ENCODE measurements around the gene CD74.
A peak's percentile ranks its signal among the peaks of the same experiment; 100 is the strongest.
"Not testable (repeated sequence)": the region's sequence is repeated elsewhere in the genome, so short reads cannot be mapped to it uniquely, and the experiment has no call there.

The CD74 gene

DNA sequence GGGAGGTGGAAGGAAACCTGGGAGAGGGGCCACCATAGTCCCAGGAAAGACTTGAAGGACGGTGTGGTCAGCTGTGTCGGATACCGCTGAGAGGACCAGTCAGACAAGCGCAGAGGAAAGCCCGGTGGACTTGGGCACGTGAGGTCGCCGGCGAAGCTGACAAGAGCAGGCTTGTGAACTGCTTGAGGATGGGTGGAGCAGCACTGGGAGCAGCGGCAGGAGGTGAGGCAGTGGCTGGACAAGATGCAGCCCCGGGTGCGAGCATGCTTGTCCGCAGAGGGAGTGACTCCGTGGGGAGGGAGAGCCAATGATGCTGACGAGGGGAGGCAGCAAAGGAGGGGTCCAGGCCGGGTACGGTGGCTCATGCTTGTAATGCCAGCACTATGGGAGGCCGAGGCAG lies 18.3 kb upstream of the CD74 start:
- peaks cover 56% of the 10 kb centered on the region for H3K4me1 Mint-ChIP-seq (ENCODE audit: low read depth)
- intact Hi-C loops (cut with micrococcal nuclease) = no loop called here
- peaks cover 8% of the 10 kb centered on the region for H3K9me3 Mint-ChIP-seq
- H3K27me3 Mint-ChIP-seq = peaks cover 5% of the 10 kb centered on the region
- peaks cover 6% of the 10 kb centered on the region for H3K36me3 Mint-ChIP-seq (ENCODE audit: low read depth)
- no peak overlapping the region for H3K4me3 Mint-ChIP-seq
- peak overlapping the region; percentile 86 for H3K27ac Mint-ChIP-seq

GRCh38 chr5:150429410-150429873 lies 16.7 kb upstream of the CD74 start:
- intact Hi-C loops (cut with micrococcal nuclease) = no loop called here
- Mint-ChIP-seq H3K36me3 (ENCODE audit: low read depth) (peaks cover 6% of the 10 kb centered on the region), H3K9me3 (peaks cover 8% of the 10 kb centered on the region), H3K27ac (peak overlapping the region; percentile 86), H3K4me3 (peak overlapping the region; percentile 47), H3K27me3 (peaks cover 5% of the 10 kb centered on the region), H3K4me1 (ENCODE audit: low read depth) (peaks cover 53% of the 10 kb centered on the region)

GRCh38 chr5:150428978-150429377 lies 16.3 kb upstream of the CD74 start:
- peaks cover 53% of the 10 kb centered on the region for H3K4me1 Mint-ChIP-seq (ENCODE audit: low read depth)
- intact Hi-C loops (cut with micrococcal nuclease) = no loop called here
- peaks cover 5% of the 10 kb centered on the region for H3K27me3 Mint-ChIP-seq
- peak overlapping the region; percentile 86 for H3K27ac Mint-ChIP-seq
- peaks cover 6% of the 10 kb centered on the region for H3K36me3 Mint-ChIP-seq (ENCODE audit: low read depth)
- H3K9me3 Mint-ChIP-seq = peaks cover 8% of the 10 kb centered on the region
- H3K4me3 Mint-ChIP-seq = no peak overlapping the region

DNA sequence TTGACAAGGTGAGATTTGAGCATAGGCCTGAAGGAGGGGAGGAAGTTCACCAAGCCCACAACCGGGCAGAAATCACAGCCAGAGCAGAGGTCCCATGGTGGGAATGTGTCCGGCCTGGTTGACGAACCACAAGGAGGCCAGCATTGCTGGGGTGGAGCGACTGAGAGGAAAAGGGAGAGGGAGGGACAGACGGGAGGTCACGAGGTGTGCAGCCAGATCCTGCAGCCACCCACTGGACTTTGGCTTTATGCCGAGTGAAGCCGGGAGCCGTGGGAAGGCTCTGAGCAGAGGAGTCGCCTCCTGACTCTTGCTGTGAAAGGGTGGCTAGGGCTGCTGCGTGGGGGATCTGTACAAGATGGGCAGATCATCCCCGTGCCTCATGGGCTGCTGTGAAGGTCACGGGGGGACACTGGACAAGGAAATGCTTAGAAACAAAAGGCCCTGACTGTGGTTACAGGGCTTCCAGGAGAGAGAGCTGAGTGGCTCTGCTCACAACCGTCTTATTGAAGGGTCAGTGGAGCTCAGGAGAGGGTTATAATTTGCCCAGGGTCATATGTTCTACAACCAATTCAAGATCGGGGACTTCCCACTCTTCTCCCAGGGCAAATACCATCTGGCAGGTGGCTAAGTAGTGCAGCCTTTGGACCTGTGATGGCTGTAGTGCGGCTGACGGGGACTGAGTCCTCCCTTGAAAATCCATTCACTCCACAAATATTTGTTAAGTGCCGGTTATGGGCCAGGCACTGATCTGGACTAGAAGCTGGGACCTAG lies 15.6 kb upstream of the CD74 start:
- peak overlapping the region; percentile 86 for H3K27ac Mint-ChIP-seq
- H3K4me1 Mint-ChIP-seq (ENCODE audit: low read depth) = peaks cover 46% of the 10 kb centered on the region

DNA sequence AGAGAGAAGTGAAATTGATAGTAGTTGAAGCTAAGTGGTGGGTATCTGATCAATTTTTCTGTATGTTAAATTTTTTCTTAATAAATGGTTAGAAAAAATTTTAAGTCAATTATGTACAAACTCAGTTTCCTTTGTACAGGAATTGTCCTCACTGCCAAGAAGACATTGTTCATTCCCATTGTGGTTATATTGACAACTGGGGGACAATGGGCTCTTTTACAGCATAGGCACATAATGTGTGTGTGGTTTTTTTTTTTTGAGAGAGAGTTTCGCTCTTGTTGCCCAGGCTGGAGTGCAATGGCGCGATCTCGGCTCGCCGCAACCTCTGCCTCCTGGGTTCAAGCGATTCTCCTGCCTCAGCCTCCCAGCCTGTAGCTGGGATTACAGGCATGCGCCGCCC lies 13.5 kb upstream of the CD74 start:
- H3K36me3 Mint-ChIP-seq (ENCODE audit: low read depth); H3K9me3 Mint-ChIP-seq; H3K4me3 Mint-ChIP-seq; intact Hi-C loops (cut with micrococcal nuclease); H3K27me3 Mint-ChIP-seq; H3K27ac Mint-ChIP-seq: not testable (repeated sequence)
- peaks cover 47% of the 10 kb centered on the region for H3K4me1 Mint-ChIP-seq (ENCODE audit: low read depth)

More for the DNA sequence above, 15.6 kb upstream of the CD74 start:
- H3K27me3 Mint-ChIP-seq = peaks cover 5% of the 10 kb centered on the region
- H3K36me3 Mint-ChIP-seq (ENCODE audit: low read depth) = peaks cover 6% of the 10 kb centered on the region
- H3K4me3 Mint-ChIP-seq = no peak overlapping the region
- intact Hi-C loops (cut with micrococcal nuclease) = no loop called here
- H3K9me3 Mint-ChIP-seq = peaks cover 8% of the 10 kb centered on the region

DNA sequence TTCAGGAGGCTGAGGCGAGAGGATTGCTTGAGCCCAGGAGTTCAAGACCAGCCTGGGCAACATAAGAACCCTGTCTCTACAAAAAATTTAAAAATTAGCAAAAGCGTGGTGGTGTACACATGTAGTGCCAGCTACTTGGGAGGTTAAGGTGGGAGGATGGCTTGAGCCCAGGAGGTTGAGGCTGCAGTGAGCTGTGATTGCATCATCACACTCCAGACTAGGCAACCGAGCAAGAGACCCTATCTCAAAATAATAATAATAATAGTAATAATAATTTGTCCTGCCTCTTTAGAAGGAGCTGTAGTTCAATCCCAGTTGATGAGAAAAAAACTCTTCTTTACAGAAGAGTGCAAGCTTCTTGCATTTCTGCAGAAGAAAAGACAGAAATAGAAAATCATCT lies 10.0 kb upstream of the CD74 start:
- H3K9me3 Mint-ChIP-seq = no peaks in the 10 kb centered on the region
- intact Hi-C loops (cut with micrococcal nuclease) = no loop called here
- no peaks in the 10 kb centered on the region for H3K36me3 Mint-ChIP-seq (ENCODE audit: low read depth)
- peak overlapping the region; percentile 11 for H3K27ac Mint-ChIP-seq
- no peaks in the 10 kb centered on the region for H3K27me3 Mint-ChIP-seq
- no peak overlapping the region for H3K4me3 Mint-ChIP-seq
- H3K4me1 Mint-ChIP-seq (ENCODE audit: low read depth) = peaks cover 35% of the 10 kb centered on the region

GRCh38 chr5:150422075-150422474 lies 9.4 kb upstream of the CD74 start:
- H3K27ac Mint-ChIP-seq = peak overlapping the region; percentile 11
- H3K4me3 Mint-ChIP-seq = no peak overlapping the region
- H3K4me1 Mint-ChIP-seq (ENCODE audit: low read depth) = peaks cover 34% of the 10 kb centered on the region

DNA sequence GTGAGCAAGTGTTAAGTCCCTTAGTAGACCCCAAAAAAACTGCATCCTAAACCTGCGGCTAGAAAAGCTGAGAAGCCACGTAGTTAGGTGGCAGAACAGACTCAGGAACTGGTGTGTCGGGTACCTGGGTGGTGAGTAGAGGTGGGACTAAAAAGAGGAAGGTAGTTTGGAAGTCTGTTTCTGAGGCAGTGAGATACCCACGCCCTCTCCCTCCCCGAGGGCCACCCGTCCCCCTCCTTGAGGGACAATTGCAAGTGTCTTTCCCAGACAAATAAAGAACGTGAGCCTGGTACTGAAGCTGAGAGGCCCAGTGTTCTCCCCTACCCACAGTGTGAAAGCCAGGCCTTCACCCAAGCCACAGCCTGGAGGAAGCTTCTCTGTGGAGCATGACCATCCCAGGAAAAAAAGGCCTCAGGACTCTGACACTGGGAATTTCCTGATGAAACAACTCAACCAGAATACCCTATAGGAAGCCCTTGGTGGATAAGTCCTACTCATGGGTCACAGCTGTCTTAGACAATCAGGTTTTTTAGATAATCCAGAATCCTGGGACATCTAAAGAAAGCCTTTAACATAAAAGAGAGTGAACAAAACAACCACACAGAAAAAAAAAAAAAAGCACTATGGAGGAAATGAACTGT lies 7.0 kb upstream of the CD74 start:
- Mint-ChIP-seq H3K4me3 (no peak overlapping the region), H3K36me3 (ENCODE audit: low read depth) (no peaks in the 10 kb centered on the region), H3K4me1 (ENCODE audit: low read depth) (peaks cover 39% of the 10 kb centered on the region), H3K9me3 (no peaks in the 10 kb centered on the region), H3K27me3 (no peaks in the 10 kb centered on the region), H3K27ac (peak overlapping the region; percentile 71)
- intact Hi-C loops (cut with micrococcal nuclease) = no loop called here

More at GRCh38 chr5:150422075-150422474, 9.4 kb upstream of the CD74 start:
- H3K9me3 Mint-ChIP-seq = no peaks in the 10 kb centered on the region
- intact Hi-C loops (cut with micrococcal nuclease) = no loop called here
- H3K27me3 Mint-ChIP-seq = no peaks in the 10 kb centered on the region
- H3K36me3 Mint-ChIP-seq (ENCODE audit: low read depth) = no peaks in the 10 kb centered on the region

- H3K4me3 Mint-ChIP-seq = peak overlapping the region; percentile 95
- peaks cover 37% of the 10 kb centered on the region for H3K36me3 Mint-ChIP-seq (ENCODE audit: low read depth)
- H3K9me3 Mint-ChIP-seq; intact Hi-C loops (cut with micrococcal nuclease); H3K27me3 Mint-ChIP-seq: not testable (repeated sequence)
- peak overlapping the region; percentile 99 for H3K27ac Mint-ChIP-seq
- peaks cover 26% of the 10 kb centered on the region for H3K4me1 Mint-ChIP-seq (ENCODE audit: low read depth)
Measured at GRCh38 chr5:150413902-150414790, 1.4 kb upstream of the CD74 start.

GRCh38 chr5:150413176-150413901 lies 629 bp upstream of the CD74 start:
- peaks cover 32% of the 10 kb centered on the region for H3K4me1 Mint-ChIP-seq (ENCODE audit: low read depth)
- no peaks in the 10 kb centered on the region for H3K27me3 Mint-ChIP-seq
- H3K27ac Mint-ChIP-seq = peak overlapping the region; percentile 99
- H3K9me3 Mint-ChIP-seq = no peaks in the 10 kb centered on the region
- H3K4me3 Mint-ChIP-seq = peak overlapping the region; percentile 95
- intact Hi-C loops (cut with micrococcal nuclease) = no loop called here
- H3K36me3 Mint-ChIP-seq (ENCODE audit: low read depth) = peaks cover 46% of the 10 kb centered on the region

DNA sequence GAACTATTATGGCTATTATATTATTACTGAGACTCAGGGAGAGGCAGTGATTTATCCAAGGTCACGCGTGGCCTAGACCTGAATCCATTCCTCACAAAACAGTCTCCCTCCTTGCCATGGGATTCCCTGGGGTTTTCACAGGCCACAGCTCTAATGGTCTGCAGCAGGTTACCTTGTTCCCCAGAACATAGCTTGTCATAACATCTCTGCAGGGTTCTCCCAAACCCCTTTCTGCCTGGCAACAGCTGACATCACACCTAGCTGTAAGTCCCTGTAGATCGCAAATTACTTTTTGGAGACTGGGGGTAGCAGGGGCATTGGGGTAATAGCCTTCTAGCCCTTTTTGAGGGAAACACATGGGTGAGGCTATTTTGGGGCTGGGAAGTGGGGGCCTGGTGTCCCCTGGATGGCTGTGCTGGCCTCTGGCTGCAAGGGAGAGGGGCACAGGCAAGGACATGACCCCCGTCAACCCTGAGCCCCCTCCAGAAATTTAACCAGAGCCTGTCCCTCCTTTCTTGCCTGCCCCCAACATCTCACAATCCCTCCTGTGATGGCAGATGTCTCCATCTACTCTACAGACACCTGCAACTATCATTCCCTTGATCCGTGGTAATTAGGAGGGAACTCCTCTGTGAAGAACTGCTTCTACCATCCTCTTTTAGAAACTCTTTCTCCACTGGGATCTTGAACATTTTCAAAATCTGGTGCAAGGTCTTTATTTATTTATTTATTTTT lies 1.3 kb downstream of the CD74 start:
- Mint-ChIP-seq H3K36me3 (ENCODE audit: low read depth) (peaks cover 65% of the 10 kb centered on the region), H3K4me1 (ENCODE audit: low read depth) (peaks cover 50% of the 10 kb centered on the region), H3K4me3 (peak overlapping the region; percentile 95), H3K9me3 (no peaks in the 10 kb centered on the region), H3K27me3 (no peaks in the 10 kb centered on the region), H3K27ac (peak overlapping the region; percentile 99)
- intact Hi-C loops (cut with micrococcal nuclease) = no loop called here

- H3K36me3 Mint-ChIP-seq (ENCODE audit: low read depth) = peaks cover 72% of the 10 kb centered on the region
- H3K9me3 Mint-ChIP-seq = no peaks in the 10 kb centered on the region
- peak overlapping the region; percentile 95 for H3K4me3 Mint-ChIP-seq
- intact Hi-C loops (cut with micrococcal nuclease) = no loop called here
- no peaks in the 10 kb centered on the region for H3K27me3 Mint-ChIP-seq
- peaks cover 56% of the 10 kb centered on the region for H3K4me1 Mint-ChIP-seq (ENCODE audit: low read depth)
- H3K27ac Mint-ChIP-seq = peak overlapping the region; percentile 99
Measured at GRCh38 chr5:150410524-150411244, 2.0 kb downstream of the CD74 start.
